CD14-positive monocyte (primary cell): ENCODE results near the gene CDH13. TPM values are rescaled to one million over a fixed set of nuclear protein-coding genes. Genes with fewer than 3 reads are reported as not detected.

Source experiments
- DNase-seq, 3 donors: peaks; one replicate each; pipeline ENCODE4 v3.0.0-alpha.2; 2011 to 2022
- H2AFZ ChIP-seq: 2 replicates; pipeline ENCODE4 v1.6.0; 2012; ENCODE audit warnings: mild to moderate bottlenecking, low read depth, low read length, inconsistent platforms; ENCODE audit not compliant: insufficient read depth, poor library complexity, severe bottlenecking
- H3K27ac ChIP-seq, 2 donors: 1 replicate in 1 of 2; 2 replicates in 1 of 2; pipeline ENCODE4 v1.5.1; 2012 to 2013; ENCODE audit warnings: low read length in 2 of 2, control low read depth in 1 of 2, inconsistent platforms in 1 of 2, low read depth in 1 of 2, mild to moderate bottlenecking in 1 of 2
- H3K27me3 ChIP-seq, 2 donors: one replicate each; pipeline versions ENCODE4 v1.6.0 to v1.6.1; 2011 to 2013; ENCODE audit warnings: low read length in 2 of 2; ENCODE audit not compliant: control insufficient read depth in 2 of 2, insufficient read depth in 2 of 2
- H3K36me3 ChIP-seq, 2 donors: replicated peaks in 1 of 2; 1 replicate in 1 of 2; 2 replicates in 1 of 2; pipeline versions ENCODE4 v1.5.1 to v1.6.1; 2012 to 2013; ENCODE audit warnings: low read length in 2 of 2, control low read depth in 1 of 2, inconsistent platforms in 1 of 2, mild to moderate bottlenecking in 1 of 2; ENCODE audit not compliant: insufficient read depth in 2 of 2, control insufficient read depth in 1 of 2
- H3K4me1 ChIP-seq, 2 donors: 1 replicate in 1 of 2; 2 replicates in 1 of 2; pipeline versions ENCODE4 v1.5.1 to v1.6.1; 2012 to 2013; ENCODE audit warnings: low read length in 2 of 2, control low read depth in 1 of 2, inconsistent platforms in 1 of 2, mild to moderate bottlenecking in 1 of 2, moderate library complexity in 1 of 2; ENCODE audit not compliant: insufficient read depth in 2 of 2, control insufficient read depth in 1 of 2
- H3K4me2 ChIP-seq: replicated peaks from 2 replicates; pipeline ENCODE3; 2012; ENCODE audit warnings: low read length, moderate library complexity, mild to moderate bottlenecking; ENCODE audit not compliant: poor library complexity, severe bottlenecking; ENCODE audit errors: extremely low read depth
- H3K4me3 ChIP-seq, 3 experiments: fragments of 200-600 bp in 1 of 3; sonication (generic) in 1 of 3; replicated peaks in 1 of 3; 1 replicate in 2 of 3; 2 replicates in 1 of 3; pipeline ENCODE4 v1.5.1; 2011 to 2013; ENCODE audit warnings: low read length in 3 of 3, mild to moderate bottlenecking in 3 of 3, control low read depth in 2 of 3, low read depth in 2 of 3, inconsistent platforms in 1 of 3, moderate library complexity in 1 of 3
- H3K79me2 ChIP-seq: 2 replicates; pipeline ENCODE4 v1.6.0; 2012; ENCODE audit warnings: mild to moderate bottlenecking, control low read depth, inconsistent platforms, low read length, moderate library complexity; ENCODE audit not compliant: insufficient read depth
- H3K9ac ChIP-seq: 2 replicates; pipeline ENCODE4 v1.6.0; 2017; ENCODE audit warnings: low read length, mild to moderate bottlenecking; ENCODE audit not compliant: insufficient read depth, poor library complexity, severe bottlenecking
- H3K9me3 ChIP-seq, 2 donors: replicated peaks in 1 of 2; 1 replicate in 1 of 2; 2 replicates in 1 of 2; pipeline versions ENCODE4 v1.5.1 to v1.6.1; 2012 to 2013; ENCODE audit warnings: low read length in 2 of 2, control low read depth in 1 of 2; ENCODE audit not compliant: control insufficient read depth in 1 of 2, insufficient read depth in 1 of 2
- H4K20me1 ChIP-seq: 2 replicates; pipeline ENCODE4 v1.6.0; 2012; ENCODE audit warnings: mild to moderate bottlenecking, low read length, control low read depth, moderate library complexity; ENCODE audit not compliant: insufficient read depth
- H3K27ac Mint-ChIP-seq, 7 donors: one replicate each; pipeline ENCODE4 v1.8.0; 2020; ENCODE audit warnings: mild to moderate bottlenecking in 7 of 7, mixed read lengths in 7 of 7, moderate library complexity in 6 of 7, inconsistent platforms in 2 of 7
- H3K27me3 Mint-ChIP-seq, 3 donors: one replicate each; pipeline ENCODE4 v1.8.0; 2021 to 2022; ENCODE audit warnings: low read depth in 3 of 3, mild to moderate bottlenecking in 3 of 3, mixed read lengths in 3 of 3, moderate library complexity in 3 of 3, inconsistent platforms in 1 of 3
- H3K36me3 Mint-ChIP-seq, 2 donors: one replicate each; pipeline ENCODE4 v1.8.0; 2020; ENCODE audit warnings: mixed read lengths in 2 of 2, inconsistent platforms in 1 of 2, mild to moderate bottlenecking in 1 of 2
- H3K4me1 Mint-ChIP-seq: one replicate; pipeline ENCODE4 v1.8.0; 2020; ENCODE audit warnings: mild to moderate bottlenecking, mixed read lengths
- H3K4me3 Mint-ChIP-seq, 2 donors: one replicate each; pipeline ENCODE4 v1.8.0; 2020; ENCODE audit warnings: mild to moderate bottlenecking in 2 of 2, mixed read lengths in 2 of 2, moderate library complexity in 1 of 2
- H3K9me3 Mint-ChIP-seq, 7 donors: one replicate each; pipeline ENCODE4 v1.8.0; 2020 to 2022; ENCODE audit warnings: mixed read lengths in 7 of 7, mild to moderate bottlenecking in 6 of 7, moderate library complexity in 6 of 7, inconsistent platforms in 2 of 7
- WGBS: methylation state at CpG from one replicate; pipeline ENCODE4 v1.1.5; 2013; ENCODE audit warnings: missing lambda C conversion rate; ENCODE audit not compliant: insufficient coverage; 5-methylcytosine and 5-hydroxymethylcytosine counted together
- intact Hi-C, 2 donors: fragments of 100-400 bp; cut with micrococcal nuclease; formaldehyde crosslinking; loops; one replicate each; pipeline versions ENCODE4 v1.15.0 to v1.15.1; 2023
- polyA plus RNA-seq, 3 donors: library from polyadenylated mRNA; depleted of rRNA in 1 of 3; unstranded in 2 of 3; stranded (reverse) in 1 of 3; fragments of 300-500 nt in 2 of 3; fragments of >200 nt in 1 of 3; fragmentation: Illumina TruSeq in 2 of 3; gene quantifications; 1 replicate in 2 of 3; 2 replicates in 1 of 3; pipeline ENCODE4 v1.2.3, GENCODE V29; 2012 to 2021
- TF ChIP-seq, protein P1 (sequence below): fragments of 200-600 bp; IDR thresholded peaks from one replicate; pipeline ENCODE4 v1.8.0; 2022; ENCODE audit warnings: antibody characterized with exemption, mild to moderate bottlenecking

CDH13 gene
- polyA plus RNA-seq, 3 donors: 0.13 to 0.19 TPM; not detected in 1

DNA sequence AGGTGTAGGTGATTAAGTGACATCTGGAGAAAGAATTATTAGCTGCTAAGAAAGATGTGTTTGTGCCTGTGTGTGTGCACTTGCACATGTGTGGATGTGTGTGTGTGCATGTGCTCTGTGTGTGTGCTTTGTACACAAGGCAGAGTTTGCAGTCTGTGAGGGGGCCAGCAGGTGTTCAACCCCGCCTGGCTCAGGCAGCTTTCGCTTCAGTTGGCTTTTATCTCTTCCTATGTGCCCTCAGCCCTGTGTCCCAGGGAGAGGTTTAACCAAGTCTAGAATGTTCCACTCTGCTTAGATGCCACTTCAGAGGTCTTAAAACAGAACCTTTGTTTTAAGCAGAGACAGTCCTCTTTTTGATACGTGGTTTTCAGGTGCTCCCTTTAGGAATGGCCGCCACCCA lies 58.8 kb downstream of the CDH13 start:
- Mint-ChIP-seq H3K27me3 (no peaks in the 10 kb centered on the region), H3K4me3 (no peak overlapping the region), H3K4me1 (no peaks in the 10 kb centered on the region), H3K9me3 (peaks cover 1 to 3% (median 3%) of the 10 kb centered on the region in 7 donors), H3K27ac (no peak overlapping the region), H3K36me3 (no peaks in the 10 kb centered on the region)
- DNase-seq: no peak
- intact Hi-C loops: no loop called here
- Histone ChIP-seq H3K79me2 (no peaks in the 10 kb centered on the region), H3K27me3 (no peaks in the 10 kb centered on the region), H3K9ac (no peak overlapping the region), H3K9me3 (no peaks in the 10 kb centered on the region), H3K4me2 (no peak overlapping the region), H3K4me3 (no peak overlapping the region), H3K36me3 (no peaks in the 10 kb centered on the region), H4K20me1 (no peaks in the 10 kb centered on the region), H2AFZ (no peak overlapping the region), H3K27ac (no peak overlapping the region), H3K4me1 (no peaks in the 10 kb centered on the region)
- 100% methylated on average over 2 of the region's 4 CpGs for WGBS
- TF ChIP-seq, protein P1, sequence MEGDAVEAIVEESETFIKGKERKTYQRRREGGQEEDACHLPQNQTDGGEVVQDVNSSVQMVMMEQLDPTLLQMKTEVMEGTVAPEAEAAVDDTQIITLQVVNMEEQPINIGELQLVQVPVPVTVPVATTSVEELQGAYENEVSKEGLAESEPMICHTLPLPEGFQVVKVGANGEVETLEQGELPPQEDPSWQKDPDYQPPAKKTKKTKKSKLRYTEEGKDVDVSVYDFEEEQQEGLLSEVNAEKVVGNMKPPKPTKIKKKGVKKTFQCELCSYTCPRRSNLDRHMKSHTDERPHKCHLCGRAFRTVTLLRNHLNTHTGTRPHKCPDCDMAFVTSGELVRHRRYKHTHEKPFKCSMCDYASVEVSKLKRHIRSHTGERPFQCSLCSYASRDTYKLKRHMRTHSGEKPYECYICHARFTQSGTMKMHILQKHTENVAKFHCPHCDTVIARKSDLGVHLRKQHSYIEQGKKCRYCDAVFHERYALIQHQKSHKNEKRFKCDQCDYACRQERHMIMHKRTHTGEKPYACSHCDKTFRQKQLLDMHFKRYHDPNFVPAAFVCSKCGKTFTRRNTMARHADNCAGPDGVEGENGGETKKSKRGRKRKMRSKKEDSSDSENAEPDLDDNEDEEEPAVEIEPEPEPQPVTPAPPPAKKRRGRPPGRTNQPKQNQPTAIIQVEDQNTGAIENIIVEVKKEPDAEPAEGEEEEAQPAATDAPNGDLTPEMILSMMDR: no peak

DNA sequence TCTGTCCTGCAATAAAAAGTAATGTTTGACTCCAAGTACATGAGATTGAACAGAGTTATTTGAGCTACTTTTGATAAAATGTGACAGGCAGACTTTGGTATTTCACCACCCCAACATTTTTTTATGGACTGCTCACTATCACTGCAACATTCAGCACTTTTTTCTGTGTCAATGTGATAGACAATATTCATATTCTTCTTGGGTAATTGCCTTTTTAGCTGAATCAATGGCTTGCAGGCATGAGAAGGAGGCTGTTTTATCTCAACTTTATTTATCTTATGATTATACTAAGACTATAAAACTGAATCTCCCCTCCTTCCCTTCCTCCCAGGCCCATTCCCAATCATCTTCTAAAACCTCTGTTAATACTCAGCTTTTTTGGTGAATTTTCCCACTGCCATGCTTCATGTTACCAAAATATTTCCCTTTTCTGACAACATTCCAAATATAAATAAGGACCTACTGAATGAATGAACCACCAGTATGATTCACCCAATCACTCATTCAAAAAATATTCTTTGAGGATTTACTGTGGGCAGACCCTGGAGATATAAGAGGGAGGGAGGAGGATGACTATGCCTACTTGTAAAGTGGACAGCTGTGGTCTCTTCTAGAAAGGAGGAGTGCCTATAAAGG lies 67.6 kb downstream of the CDH13 start:
- H3K27me3 Mint-ChIP-seq: peaks cover 0 to 4% (median 1%) of the 10 kb centered on the region in 3 donors
- H3K36me3 ChIP-seq: no peaks in the 10 kb centered on the region
- no peaks in the 10 kb centered on the region for H4K20me1 ChIP-seq
- TF ChIP-seq, protein P1: no peak
- H3K36me3 Mint-ChIP-seq: no peaks in the 10 kb centered on the region
- no peaks in the 10 kb centered on the region for H3K27me3 ChIP-seq
- DNase-seq: no peak
- no peak overlapping the region for H3K4me3 ChIP-seq
- peaks cover 0 to 5% (median 0%) of the 10 kb centered on the region in 7 donors for H3K9me3 Mint-ChIP-seq
- H3K27ac ChIP-seq: no peak overlapping the region
- no peaks in the 10 kb centered on the region for H3K4me1 Mint-ChIP-seq
- no peaks in the 10 kb centered on the region for H3K4me1 ChIP-seq
- H3K9ac ChIP-seq: no peak overlapping the region
- no peaks in the 10 kb centered on the region for H3K9me3 ChIP-seq
- H3K27ac Mint-ChIP-seq: no peak overlapping the region
- no peak overlapping the region for H3K4me3 Mint-ChIP-seq
- no peak overlapping the region for H3K4me2 ChIP-seq
- no peak overlapping the region for H2AFZ ChIP-seq
- no peaks in the 10 kb centered on the region for H3K79me2 ChIP-seq
- intact Hi-C loops: no loop called here
